CD14-positive monocyte (primary cell): Measurements from ENCODE around the gene IL11RA. TPM values are rescaled to one million over a fixed set of nuclear protein-coding genes. Genes with fewer than 3 reads are reported as not detected.

ENCODE experiments used
- DNase-seq, 3 donors: peaks; one replicate each; pipeline ENCODE4 v3.0.0-alpha.2; 2011 to 2022
- H2AFZ ChIP-seq: 2 replicates; pipeline ENCODE4 v1.6.0; 2012; ENCODE audit warnings: mild to moderate bottlenecking, low read depth, low read length, inconsistent platforms; ENCODE audit not compliant: insufficient read depth, poor library complexity, severe bottlenecking
- H3K27ac ChIP-seq, 2 donors: 1 replicate in 1 of 2; 2 replicates in 1 of 2; pipeline ENCODE4 v1.5.1; 2012 to 2013; ENCODE audit warnings: low read length in 2 of 2, control low read depth in 1 of 2, inconsistent platforms in 1 of 2, low read depth in 1 of 2, mild to moderate bottlenecking in 1 of 2
- H3K27me3 ChIP-seq, 2 donors: one replicate each; pipeline versions ENCODE4 v1.6.0 to v1.6.1; 2011 to 2013; ENCODE audit warnings: low read length in 2 of 2; ENCODE audit not compliant: control insufficient read depth in 2 of 2, insufficient read depth in 2 of 2
- H3K36me3 ChIP-seq, 2 donors: replicated peaks in 1 of 2; 1 replicate in 1 of 2; 2 replicates in 1 of 2; pipeline versions ENCODE4 v1.5.1 to v1.6.1; 2012 to 2013; ENCODE audit warnings: low read length in 2 of 2, control low read depth in 1 of 2, inconsistent platforms in 1 of 2, mild to moderate bottlenecking in 1 of 2; ENCODE audit not compliant: insufficient read depth in 2 of 2, control insufficient read depth in 1 of 2
- H3K4me1 ChIP-seq, 2 donors: 1 replicate in 1 of 2; 2 replicates in 1 of 2; pipeline versions ENCODE4 v1.5.1 to v1.6.1; 2012 to 2013; ENCODE audit warnings: low read length in 2 of 2, control low read depth in 1 of 2, inconsistent platforms in 1 of 2, mild to moderate bottlenecking in 1 of 2, moderate library complexity in 1 of 2; ENCODE audit not compliant: insufficient read depth in 2 of 2, control insufficient read depth in 1 of 2
- H3K4me2 ChIP-seq: replicated peaks from 2 replicates; pipeline ENCODE3; 2012; ENCODE audit warnings: low read length, moderate library complexity, mild to moderate bottlenecking; ENCODE audit not compliant: poor library complexity, severe bottlenecking; ENCODE audit errors: extremely low read depth
- H3K4me3 ChIP-seq, 3 experiments: fragments of 200-600 bp in 1 of 3; sonication (generic) in 1 of 3; replicated peaks in 1 of 3; 1 replicate in 2 of 3; 2 replicates in 1 of 3; pipeline ENCODE4 v1.5.1; 2011 to 2013; ENCODE audit warnings: low read length in 3 of 3, mild to moderate bottlenecking in 3 of 3, control low read depth in 2 of 3, low read depth in 2 of 3, inconsistent platforms in 1 of 3, moderate library complexity in 1 of 3
- H3K79me2 ChIP-seq: 2 replicates; pipeline ENCODE4 v1.6.0; 2012; ENCODE audit warnings: mild to moderate bottlenecking, control low read depth, inconsistent platforms, low read length, moderate library complexity; ENCODE audit not compliant: insufficient read depth
- H3K9ac ChIP-seq: 2 replicates; pipeline ENCODE4 v1.6.0; 2017; ENCODE audit warnings: low read length, mild to moderate bottlenecking; ENCODE audit not compliant: insufficient read depth, poor library complexity, severe bottlenecking
- H3K9me3 ChIP-seq, 2 donors: replicated peaks in 1 of 2; 1 replicate in 1 of 2; 2 replicates in 1 of 2; pipeline versions ENCODE4 v1.5.1 to v1.6.1; 2012 to 2013; ENCODE audit warnings: low read length in 2 of 2, control low read depth in 1 of 2; ENCODE audit not compliant: control insufficient read depth in 1 of 2, insufficient read depth in 1 of 2
- H4K20me1 ChIP-seq: 2 replicates; pipeline ENCODE4 v1.6.0; 2012; ENCODE audit warnings: mild to moderate bottlenecking, low read length, control low read depth, moderate library complexity; ENCODE audit not compliant: insufficient read depth
- H3K27ac Mint-ChIP-seq, 7 donors: one replicate each; pipeline ENCODE4 v1.8.0; 2020; ENCODE audit warnings: mild to moderate bottlenecking in 7 of 7, mixed read lengths in 7 of 7, moderate library complexity in 6 of 7, inconsistent platforms in 2 of 7
- H3K27me3 Mint-ChIP-seq, 3 donors: one replicate each; pipeline ENCODE4 v1.8.0; 2021 to 2022; ENCODE audit warnings: low read depth in 3 of 3, mild to moderate bottlenecking in 3 of 3, mixed read lengths in 3 of 3, moderate library complexity in 3 of 3, inconsistent platforms in 1 of 3
- H3K36me3 Mint-ChIP-seq, 2 donors: one replicate each; pipeline ENCODE4 v1.8.0; 2020; ENCODE audit warnings: mixed read lengths in 2 of 2, inconsistent platforms in 1 of 2, mild to moderate bottlenecking in 1 of 2
- H3K4me1 Mint-ChIP-seq: one replicate; pipeline ENCODE4 v1.8.0; 2020; ENCODE audit warnings: mild to moderate bottlenecking, mixed read lengths
- H3K4me3 Mint-ChIP-seq, 2 donors: one replicate each; pipeline ENCODE4 v1.8.0; 2020; ENCODE audit warnings: mild to moderate bottlenecking in 2 of 2, mixed read lengths in 2 of 2, moderate library complexity in 1 of 2
- H3K9me3 Mint-ChIP-seq, 7 donors: one replicate each; pipeline ENCODE4 v1.8.0; 2020 to 2022; ENCODE audit warnings: mixed read lengths in 7 of 7, mild to moderate bottlenecking in 6 of 7, moderate library complexity in 6 of 7, inconsistent platforms in 2 of 7
- WGBS: methylation state at CpG from one replicate; pipeline ENCODE4 v1.1.5; 2013; ENCODE audit warnings: missing lambda C conversion rate; ENCODE audit not compliant: insufficient coverage; 5-methylcytosine and 5-hydroxymethylcytosine counted together
- intact Hi-C, 2 donors: fragments of 100-400 bp; cut with micrococcal nuclease; formaldehyde crosslinking; loops; one replicate each; pipeline versions ENCODE4 v1.15.0 to v1.15.1; 2023
- polyA plus RNA-seq, 3 donors: library from polyadenylated mRNA; depleted of rRNA in 1 of 3; unstranded in 2 of 3; stranded (reverse) in 1 of 3; fragments of 300-500 nt in 2 of 3; fragments of >200 nt in 1 of 3; fragmentation: Illumina TruSeq in 2 of 3; gene quantifications; 1 replicate in 2 of 3; 2 replicates in 1 of 3; pipeline ENCODE4 v1.2.3, GENCODE V29; 2012 to 2021
- TF ChIP-seq, protein P1 (sequence below): fragments of 200-600 bp; IDR thresholded peaks from one replicate; pipeline ENCODE4 v1.8.0; 2022; ENCODE audit warnings: antibody characterized with exemption, mild to moderate bottlenecking

The IL11RA gene
- polyA plus RNA-seq, 3 donors: 2.8 to 39.1 (median 4.1) TPM

DNA sequence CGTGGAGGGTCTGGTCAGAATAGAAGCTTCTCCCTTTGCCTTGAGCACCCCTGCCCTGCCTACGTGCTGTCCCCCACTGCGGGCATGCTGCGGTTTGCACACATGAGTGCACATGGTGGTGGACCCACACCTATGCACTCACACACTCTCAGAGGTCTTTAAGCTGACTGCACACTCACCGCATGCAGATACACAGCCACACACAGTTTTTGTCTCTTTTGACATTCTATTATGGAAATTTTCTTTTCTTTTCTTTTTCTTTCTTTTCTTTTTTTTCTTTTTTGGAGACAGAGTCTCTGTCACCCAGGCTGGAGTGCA, 22.5 kb upstream of the IL11RA start:
- Histone ChIP-seq H3K4me2 (no peak overlapping the region), H3K36me3 (no peaks in the 10 kb centered on the region), H3K4me3 (no peak overlapping the region), H3K27ac (no peak overlapping the region), H4K20me1 (no peaks in the 10 kb centered on the region), H3K79me2 (no peaks in the 10 kb centered on the region), H3K27me3 (peaks cover 60 to 78% of the 10 kb centered on the region in 2 donors), H3K9ac (no peak overlapping the region), H3K9me3 (peaks cover 0 to 23% of the 10 kb centered on the region in 2 donors), H2AFZ (no peak overlapping the region), H3K4me1 (peaks cover 0 to 10% of the 10 kb centered on the region in 2 donors)
- peaks cover 0 to 28% (median 4%) of the 10 kb centered on the region in 7 donors for H3K9me3 Mint-ChIP-seq
- intact Hi-C loops: no loop called here
- H3K27ac Mint-ChIP-seq: no peak overlapping the region
- H3K36me3 Mint-ChIP-seq: peaks cover 2 to 8% of the 10 kb centered on the region in 2 donors
- WGBS: 38% methylated on average over 4 of the region's 5 CpGs
- H3K27me3 Mint-ChIP-seq: peaks cover 70 to 83% (median 80%) of the 10 kb centered on the region in 3 donors
- peak overlapping the region; percentile 70 to 87 for H3K4me3 Mint-ChIP-seq
- DNase-seq: no peak
- peaks cover 17% of the 10 kb centered on the region for H3K4me1 Mint-ChIP-seq
- TF ChIP-seq, protein P1, sequence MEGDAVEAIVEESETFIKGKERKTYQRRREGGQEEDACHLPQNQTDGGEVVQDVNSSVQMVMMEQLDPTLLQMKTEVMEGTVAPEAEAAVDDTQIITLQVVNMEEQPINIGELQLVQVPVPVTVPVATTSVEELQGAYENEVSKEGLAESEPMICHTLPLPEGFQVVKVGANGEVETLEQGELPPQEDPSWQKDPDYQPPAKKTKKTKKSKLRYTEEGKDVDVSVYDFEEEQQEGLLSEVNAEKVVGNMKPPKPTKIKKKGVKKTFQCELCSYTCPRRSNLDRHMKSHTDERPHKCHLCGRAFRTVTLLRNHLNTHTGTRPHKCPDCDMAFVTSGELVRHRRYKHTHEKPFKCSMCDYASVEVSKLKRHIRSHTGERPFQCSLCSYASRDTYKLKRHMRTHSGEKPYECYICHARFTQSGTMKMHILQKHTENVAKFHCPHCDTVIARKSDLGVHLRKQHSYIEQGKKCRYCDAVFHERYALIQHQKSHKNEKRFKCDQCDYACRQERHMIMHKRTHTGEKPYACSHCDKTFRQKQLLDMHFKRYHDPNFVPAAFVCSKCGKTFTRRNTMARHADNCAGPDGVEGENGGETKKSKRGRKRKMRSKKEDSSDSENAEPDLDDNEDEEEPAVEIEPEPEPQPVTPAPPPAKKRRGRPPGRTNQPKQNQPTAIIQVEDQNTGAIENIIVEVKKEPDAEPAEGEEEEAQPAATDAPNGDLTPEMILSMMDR: no peak

DNA sequence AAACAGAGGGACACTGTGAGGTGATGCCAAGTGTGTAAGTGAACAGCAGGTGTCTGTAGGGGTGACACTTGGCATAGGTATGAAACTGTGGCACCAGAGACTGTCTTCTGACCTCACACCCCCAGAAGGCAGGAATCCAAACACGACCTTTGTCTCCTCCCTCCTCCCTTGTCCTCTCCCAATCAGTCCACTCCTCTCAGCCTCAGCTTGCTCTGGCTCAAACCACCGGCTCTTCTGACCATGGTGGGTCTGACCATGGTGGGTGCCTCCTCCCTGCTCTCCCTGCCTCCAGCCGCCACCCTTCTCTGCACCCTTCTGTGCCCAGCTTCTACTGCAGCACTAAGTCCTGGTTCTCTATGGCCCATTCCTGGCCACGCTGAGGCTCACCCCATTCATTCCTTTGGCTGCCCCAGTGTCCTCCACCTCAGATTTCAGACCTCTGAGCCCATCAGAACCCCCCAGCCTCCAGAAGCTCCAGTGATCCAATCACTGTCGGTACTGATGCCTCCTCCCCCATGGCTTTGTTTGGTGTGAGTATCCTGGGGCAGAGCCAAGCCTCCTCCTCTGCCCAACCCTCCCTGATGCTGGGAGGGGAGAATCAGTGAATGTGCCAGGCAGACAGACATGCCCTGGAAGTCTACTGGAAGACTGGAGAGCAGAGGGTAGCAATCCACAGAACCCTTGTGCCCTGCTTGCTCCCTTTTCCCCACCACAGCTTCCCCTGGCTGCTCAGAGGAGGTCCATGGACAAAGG, 21.4 kb upstream of the IL11RA start:
- 54% methylated on average over 4 of the region's 5 CpGs for WGBS
- Histone ChIP-seq H3K4me2 (no peak overlapping the region), H3K4me1 (peaks cover 0 to 10% of the 10 kb centered on the region in 2 donors), H3K4me3 (no peak overlapping the region), H3K9ac (no peak overlapping the region), H3K9me3 (peaks cover 0 to 20% of the 10 kb centered on the region in 2 donors), H3K27ac (no peak overlapping the region), H3K27me3 (peaks cover 50 to 66% of the 10 kb centered on the region in 2 donors), H3K79me2 (no peaks in the 10 kb centered on the region), H3K36me3 (peaks cover 0 to 9% of the 10 kb centered on the region in 2 donors), H2AFZ (no peak overlapping the region), H4K20me1 (no peaks in the 10 kb centered on the region)
- TF ChIP-seq, protein P1: no peak
- H3K9me3 Mint-ChIP-seq: peaks cover 0 to 21% (median 4%) of the 10 kb centered on the region in 7 donors
- H3K27ac Mint-ChIP-seq: peak overlapping the region in 1 of 7 donors; percentile 10
- DNase-seq: no peak
- peaks cover 12 to 18% of the 10 kb centered on the region in 2 donors for H3K36me3 Mint-ChIP-seq
- H3K27me3 Mint-ChIP-seq: peaks cover 61 to 71% (median 71%) of the 10 kb centered on the region in 3 donors
- peak overlapping the region in 1 of 2 donors; percentile 87 for H3K4me3 Mint-ChIP-seq
- peaks cover 18% of the 10 kb centered on the region for H3K4me1 Mint-ChIP-seq
- intact Hi-C loops: no loop called here
